ENCODE data around the gene PROB1. TPM values are rescaled to one million over a fixed set of nuclear protein-coding genes. Genes with fewer than 3 reads are reported as not detected.
A peak's percentile ranks its signal among the peaks of the same experiment; 100 is the strongest.

Gene PROB1
- total and polyA plus RNA-seq, 9 of the 15 experiments (the other 6 are each of a cell fraction or from before 2014, with no cell fraction given): 0.01 to 1.8 (median 0.47) TPM

DNA sequence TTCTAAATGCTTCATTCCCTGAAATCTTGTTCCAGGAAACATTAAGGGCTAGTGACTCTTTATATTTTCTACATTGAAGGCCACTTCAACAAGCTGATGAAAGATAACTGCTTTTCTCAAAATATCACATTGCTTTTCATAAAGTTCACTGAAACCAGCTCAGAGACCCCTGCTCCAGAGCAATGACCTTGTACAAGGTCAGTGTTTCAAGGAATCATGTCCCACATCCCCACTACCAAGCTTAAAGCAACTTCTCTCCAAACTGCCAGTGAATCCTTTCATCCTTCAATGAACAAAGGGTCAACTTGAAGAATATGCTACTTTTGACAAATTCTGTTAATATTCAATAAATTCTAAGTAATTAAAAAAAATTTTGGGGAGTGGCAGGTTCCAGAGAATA, 21.0 kb upstream of the PROB1 start:
- Histone ChIP-seq H2AFZ (ENCODE audit: low read depth, low read length) (no peak overlapping the region), H3K4me2 (ENCODE audit: insufficient read depth, low read length) (no peak overlapping the region; the same call in 1 of the 2 replicates), H3K27me3 (ENCODE audit: control insufficient read depth in 2 of 2, insufficient read depth in 2 of 2, low read length in 2 of 2) (no peaks in the 10 kb centered on the region), H3K4me1 (replicated peaks in 1 of 2; ENCODE audit: control insufficient read depth in 2 of 2, insufficient read depth in 2 of 2, low read length in 2 of 2) (peaks cover 4 to 13% of the 10 kb centered on the region in 2 experiments), H3K27ac (ENCODE audit: extremely low read depth, low read depth, low read length) (no peak overlapping the region), H3K9ac (ENCODE audit: insufficient read depth in 1 of 2, low read depth in 2 of 2, low read length in 2 of 2) (no peak overlapping the region), H3K36me3 (ENCODE audit: control insufficient read depth, insufficient read depth, low read length) (no peaks in the 10 kb centered on the region), H3K79me2 (ENCODE audit: control insufficient read depth, insufficient read depth, low read length) (no peaks in the 10 kb centered on the region), H3K9me1 (ENCODE audit: control insufficient read depth, insufficient read depth, low read length) (no peaks in the 10 kb centered on the region), H3K4me3 (no peak overlapping the region), H4K20me1 (replicated peaks; ENCODE audit: control insufficient read depth, insufficient read depth, low read length) (no peaks in the 10 kb centered on the region), H3K9me3 (replicated peaks; ENCODE audit: control insufficient read depth, insufficient read depth, low read depth, low read length) (no peaks in the 10 kb centered on the region)
- ChIA-PET POLR2A (interaction anchor here (0.6 to 1.9 kb wide), 4 partner anchors 10 to 23 kb away, joined by 3 to 6 read pairs (median 4); partner anchors contain the start of genes DNAJC18 and SPATA24), CTCF (ENCODE audit: low intra/inter-chr PET ratio) (no interaction called here)
- no peak for ATAC-seq
- BruUV-seq (replicated peaks): no TSS peak
- in situ Hi-C loops (cut with MboI): loop anchor here (10.0 kb wide), 1 partner anchor 349 kb away; no protein-coding TSS in a partner anchor
- DNase-seq (ENCODE audit: extremely low read depth in 1 of 4, low spot score in 3 of 4): no peak
- TF ChIP-seq ESRRA (IDR thresholded peaks at IDR 0.05; ENCODE audit: borderline replicate concordance, low read depth): peak; percentile 75
- no peak for TF ChIP-seq THRAP3 (IDR thresholded peaks at IDR 0.05; ENCODE audit: borderline replicate concordance)
- TF ChIP-seq, protein P1, sequence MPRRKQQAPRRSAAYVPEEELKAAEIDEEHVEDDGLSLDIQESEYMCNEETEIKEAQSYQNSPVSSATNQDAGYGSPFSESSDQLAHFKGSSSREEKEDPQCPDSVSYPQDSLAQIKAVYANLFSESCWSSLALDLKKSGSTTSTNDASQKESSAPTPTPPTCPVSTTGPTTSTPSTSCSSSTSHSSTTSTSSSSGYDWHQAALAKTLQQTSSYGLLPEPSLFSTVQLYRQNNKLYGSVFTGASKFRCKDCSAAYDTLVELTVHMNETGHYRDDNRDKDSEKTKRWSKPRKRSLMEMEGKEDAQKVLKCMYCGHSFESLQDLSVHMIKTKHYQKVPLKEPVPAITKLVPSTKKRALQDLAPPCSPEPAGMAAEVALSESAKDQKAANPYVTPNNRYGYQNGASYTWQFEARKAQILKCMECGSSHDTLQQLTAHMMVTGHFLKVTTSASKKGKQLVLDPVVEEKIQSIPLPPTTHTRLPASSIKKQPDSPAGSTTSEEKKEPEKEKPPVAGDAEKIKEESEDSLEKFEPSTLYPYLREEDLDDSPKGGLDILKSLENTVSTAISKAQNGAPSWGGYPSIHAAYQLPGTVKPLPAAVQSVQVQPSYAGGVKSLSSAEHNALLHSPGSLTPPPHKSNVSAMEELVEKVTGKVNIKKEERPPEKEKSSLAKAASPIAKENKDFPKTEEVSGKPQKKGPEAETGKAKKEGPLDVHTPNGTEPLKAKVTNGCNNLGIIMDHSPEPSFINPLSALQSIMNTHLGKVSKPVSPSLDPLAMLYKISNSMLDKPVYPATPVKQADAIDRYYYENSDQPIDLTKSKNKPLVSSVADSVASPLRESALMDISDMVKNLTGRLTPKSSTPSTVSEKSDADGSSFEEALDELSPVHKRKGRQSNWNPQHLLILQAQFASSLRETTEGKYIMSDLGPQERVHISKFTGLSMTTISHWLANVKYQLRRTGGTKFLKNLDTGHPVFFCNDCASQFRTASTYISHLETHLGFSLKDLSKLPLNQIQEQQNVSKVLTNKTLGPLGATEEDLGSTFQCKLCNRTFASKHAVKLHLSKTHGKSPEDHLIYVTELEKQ (CRISPR knock-in tag; IDR thresholded peaks at IDR 0.05): no peak
- no peak for TF ChIP-seq NR2C1 (IDR thresholded peaks at IDR 0.05)
- 0 out of 2 replicates have a peak, but pooled peaks have one; percentile 14 for TF ChIP-seq NR2C1 (tag; IDR thresholded peaks at IDR 0.05)
- TF ChIP-seq NFATC3 (IDR thresholded peaks at IDR 0.05): 0 out of 2 replicates have a peak, but pooled peaks have one; percentile 26
- TF ChIP-seq MEIS2 (IDR thresholded peaks at IDR 0.05; ENCODE audit: partially characterized antibody): peak; percentile 26
- TF ChIP-seq POLR3A (IDR thresholded peaks at IDR 0.05; ENCODE audit: borderline replicate concordance, extremely low read depth, insufficient read depth, insufficient read length): no peak
- 0 out of 2 replicates have a peak, but pooled peaks have one; percentile 39 for TF ChIP-seq EP300 (IDR thresholded peaks at IDR 0.05; ENCODE audit: low read length)
- intact Hi-C loops (cut with micrococcal nuclease): loop anchor here (5.0 kb wide), 1 partner anchor 129 kb away; no protein-coding TSS in a partner anchor
- FAIRE-seq: no peak
